ENCODE results near the gene SNX13.
"Not testable (repeated sequence)": the region's sequence is repeated elsewhere in the genome, so short reads cannot be mapped to it uniquely, and the experiment has no call there.

SNX13 gene

DNA sequence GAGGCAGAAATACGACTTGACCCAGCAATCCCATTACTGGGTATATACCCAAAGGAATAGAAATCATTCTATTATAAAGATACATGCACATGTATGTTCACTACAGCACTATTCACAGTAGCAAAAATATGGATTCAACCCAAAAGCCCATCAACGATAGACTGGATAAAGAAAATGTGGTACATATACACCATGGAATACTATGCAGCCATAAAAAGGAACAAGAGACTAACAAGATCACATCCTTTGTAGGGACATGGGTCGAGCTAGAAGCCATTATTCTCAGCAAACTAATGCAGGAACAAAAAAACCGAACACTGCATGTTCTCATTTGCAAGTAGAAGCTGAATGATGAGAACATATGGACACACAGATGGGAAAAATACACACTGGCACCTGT, 31.0 kb downstream of the SNX13 start:
- DNase-seq = not testable (repeated sequence)

DNA sequence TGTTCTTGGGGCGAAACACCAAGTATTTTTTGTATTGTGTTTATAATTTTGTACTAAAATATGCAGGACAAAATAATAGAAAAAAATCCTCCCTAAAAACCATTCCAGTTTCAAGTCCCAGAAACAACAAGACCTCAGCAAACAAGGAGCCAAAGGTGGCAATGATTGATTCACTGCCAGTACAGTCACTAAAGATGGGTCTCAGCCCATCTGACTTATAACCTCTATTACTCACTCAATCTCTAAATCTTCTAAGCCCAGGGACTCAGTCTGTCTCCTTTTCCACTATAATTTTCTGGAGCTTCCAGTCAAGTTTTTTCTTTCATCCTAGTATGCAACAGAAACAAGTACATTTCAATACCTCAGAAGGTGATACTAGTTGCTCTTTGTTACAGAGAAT, 33.3 kb downstream of the SNX13 start:
- no peak for DNase-seq

DNA sequence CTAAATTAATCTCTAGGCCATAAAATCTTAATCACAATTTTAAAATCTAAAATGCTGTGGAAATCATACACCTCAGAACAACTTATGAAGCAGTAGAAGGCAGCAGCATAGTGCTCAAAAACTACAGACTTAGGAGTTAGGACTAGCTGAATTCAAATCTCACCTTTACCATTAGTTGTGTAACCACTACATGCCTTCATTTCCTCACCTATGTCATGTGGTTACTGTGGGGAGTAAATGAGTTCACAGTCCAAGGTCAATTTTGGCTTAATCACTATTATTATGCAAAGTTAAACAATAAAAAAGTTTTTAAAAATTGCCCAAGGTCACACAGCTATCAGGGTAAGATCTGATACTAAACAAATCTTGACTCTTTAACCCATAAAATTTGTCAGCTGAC, 37.0 kb downstream of the SNX13 start:
- DNase-seq = no peak

DNA sequence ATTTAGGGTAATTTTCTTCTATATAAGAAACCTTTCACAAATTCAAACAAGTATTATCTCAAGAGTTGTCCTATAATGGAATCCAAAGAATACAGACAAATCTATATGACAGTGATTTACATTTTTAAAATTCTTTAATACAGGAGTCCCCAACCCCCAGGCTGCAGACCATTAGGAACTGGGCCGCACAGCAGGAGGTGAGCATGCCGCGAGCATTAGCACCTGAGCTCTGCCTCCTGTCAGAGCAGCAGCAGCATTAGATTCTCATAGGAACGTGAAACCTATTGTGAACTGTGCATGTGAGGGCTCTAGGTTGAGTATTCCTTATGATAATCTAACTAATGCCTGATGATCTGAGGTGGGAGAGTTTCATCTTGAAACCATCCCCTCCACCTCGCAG, 37.7 kb downstream of the SNX13 start:
- no peak for DNase-seq

DNA sequence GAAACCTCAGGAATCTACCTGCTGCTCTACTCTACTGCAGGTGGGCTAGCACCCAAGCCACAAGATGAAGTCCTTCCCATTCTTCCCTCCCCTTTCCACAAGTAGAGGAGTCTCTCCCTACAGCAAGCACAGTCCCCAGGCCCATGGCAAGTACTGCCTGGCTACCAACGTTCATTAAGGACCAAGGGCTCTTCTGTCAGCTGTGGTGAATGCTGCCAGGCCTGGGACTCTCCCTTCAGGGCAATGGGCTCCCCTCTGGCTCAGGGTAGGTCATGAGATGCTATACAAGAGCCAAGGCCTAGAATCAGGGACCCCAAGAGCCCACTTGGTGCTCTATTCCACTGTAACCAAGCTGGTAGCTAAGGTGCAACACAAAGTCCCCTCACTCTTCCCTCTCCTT, 39.8 kb downstream of the SNX13 start:
- no peak for DNase-seq

DNA sequence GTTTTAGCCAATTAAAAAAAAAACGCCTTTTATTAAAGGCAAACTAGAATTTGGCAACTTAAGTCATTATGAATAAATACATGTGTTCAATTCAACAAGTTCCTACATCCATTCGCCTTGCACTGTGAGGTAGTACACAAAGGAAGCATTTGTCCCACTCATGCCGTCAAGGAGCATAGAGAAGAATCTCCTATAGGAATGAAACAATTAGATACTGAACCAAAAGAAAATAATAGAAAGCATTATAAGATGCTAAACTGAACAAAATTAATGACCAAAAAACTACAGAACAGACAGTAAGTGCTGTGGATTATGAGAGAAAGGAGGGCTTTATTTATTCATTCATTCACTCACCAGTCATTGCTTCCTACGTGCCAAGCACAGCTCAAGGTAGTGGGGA, 42.2 kb downstream of the SNX13 start:
- no peak for DNase-seq

DNA sequence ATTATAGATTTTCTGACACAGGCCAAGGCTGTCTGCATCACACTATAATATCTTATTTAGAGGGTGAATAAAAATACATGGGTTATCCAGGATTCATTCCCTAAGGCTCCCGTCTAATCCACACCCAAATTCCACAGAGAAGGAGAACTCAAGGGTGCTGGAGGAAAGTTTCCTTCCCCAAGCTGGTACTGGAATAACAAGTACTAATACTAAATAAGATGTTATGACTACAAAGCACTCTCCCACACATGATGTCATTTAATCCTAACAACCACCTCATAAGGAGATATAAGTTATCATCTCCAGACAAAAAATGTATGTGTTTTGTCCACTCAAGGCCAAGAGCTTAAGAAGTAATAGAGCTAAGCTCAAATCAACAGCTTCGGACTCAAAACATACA, 53.0 kb downstream of the SNX13 start:
- no peak for DNase-seq

DNA sequence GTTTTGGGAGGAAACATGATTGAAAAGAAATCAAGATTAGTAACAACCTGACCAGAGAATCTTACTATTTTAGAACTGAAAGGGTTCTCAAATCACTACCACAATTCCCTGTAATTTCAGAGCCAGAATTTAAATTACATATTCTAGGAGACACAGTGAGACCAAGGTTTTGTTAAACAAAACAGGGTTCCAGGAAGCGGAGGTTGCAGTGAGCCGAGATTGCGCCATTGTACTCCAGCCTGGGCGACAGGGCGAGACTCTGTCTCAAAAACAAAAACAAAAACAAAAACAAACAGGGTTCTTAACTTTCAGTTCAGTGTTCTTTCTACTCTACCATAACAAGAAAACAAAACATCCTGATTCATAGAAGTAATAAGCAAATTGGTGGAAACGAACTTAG, 57.6 kb downstream of the SNX13 start:
- DNase-seq = no peak

DNA sequence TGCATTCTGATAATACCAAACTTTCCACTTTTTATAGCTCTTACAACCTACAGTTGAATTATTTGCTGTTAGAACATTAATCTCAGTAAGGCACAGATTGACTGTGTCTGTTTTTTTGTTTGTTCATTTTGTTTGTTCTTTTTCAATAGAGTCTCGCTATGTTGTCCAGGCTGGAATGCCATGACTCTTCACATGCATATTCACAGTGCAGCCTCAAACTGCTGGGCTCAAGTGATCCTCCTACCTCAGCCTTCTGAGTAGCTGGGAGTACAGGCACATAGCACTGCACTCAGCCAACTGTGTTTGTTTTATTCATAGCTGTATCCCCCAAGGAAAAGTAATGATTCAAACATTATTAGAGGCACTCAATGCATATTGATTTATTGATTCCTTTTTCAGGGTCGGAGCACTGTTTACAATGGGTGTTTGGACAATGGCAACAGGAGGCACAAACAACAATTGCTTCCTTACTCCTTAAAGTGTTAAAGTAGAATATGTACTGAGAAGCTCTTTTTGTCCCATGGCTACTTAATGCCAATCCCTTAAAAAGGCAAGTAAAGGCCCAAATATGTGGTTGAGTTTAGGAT, 61.1 kb downstream of the SNX13 start:
- DNase-seq = no peak

DNA sequence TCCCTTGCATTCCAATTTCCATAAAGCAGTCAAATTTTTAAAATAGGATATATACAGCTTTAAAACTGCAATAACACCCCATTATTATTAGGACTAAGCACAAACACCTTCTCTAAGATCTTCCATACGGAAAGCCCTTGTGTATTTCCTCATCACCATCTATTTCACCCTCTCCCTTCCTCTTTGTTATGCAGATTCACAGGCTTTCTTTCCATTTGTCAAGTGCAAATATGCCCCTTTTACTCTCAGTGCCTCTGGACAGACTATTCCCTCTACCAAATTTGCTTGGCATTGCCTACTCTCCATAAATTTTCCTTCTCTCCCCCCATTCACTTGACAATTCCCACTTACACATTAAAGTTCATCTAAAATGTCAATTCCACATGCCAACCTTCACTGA, 61.7 kb downstream of the SNX13 start:
- no peak for DNase-seq

DNA sequence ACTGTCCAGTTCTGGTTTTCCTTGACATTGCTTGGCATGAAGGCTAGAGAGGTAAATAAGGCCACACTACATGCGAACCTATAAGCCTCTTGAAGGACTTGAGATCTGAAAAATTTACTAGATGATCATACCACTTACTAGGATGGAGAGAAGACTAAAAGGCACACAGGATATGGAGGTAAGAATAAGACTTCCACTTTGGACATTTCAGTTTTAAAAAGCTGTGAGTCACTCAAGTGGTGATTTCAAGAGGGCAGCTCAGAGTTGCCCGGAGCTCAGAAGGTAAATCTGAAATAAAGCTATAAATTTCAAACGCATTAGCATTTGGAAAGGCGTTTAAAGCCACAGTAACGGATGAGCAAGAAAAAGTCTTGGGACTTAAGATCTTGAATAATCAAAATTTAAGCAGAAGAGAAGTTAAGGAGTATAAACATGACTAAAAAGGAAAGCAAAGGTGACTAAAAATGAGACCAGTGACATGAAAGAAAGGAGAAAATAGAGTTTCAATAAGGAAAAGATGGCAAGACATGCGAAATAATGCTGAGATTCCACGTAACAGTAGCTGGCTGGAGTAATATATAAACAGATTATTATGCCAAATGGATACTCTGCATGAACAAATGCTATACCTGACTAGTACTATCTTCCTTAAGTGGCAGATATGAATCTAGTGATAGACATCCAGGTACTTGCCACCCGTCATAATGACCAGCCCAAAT, 68.3 kb downstream of the SNX13 start:
- no peak for DNase-seq

DNA sequence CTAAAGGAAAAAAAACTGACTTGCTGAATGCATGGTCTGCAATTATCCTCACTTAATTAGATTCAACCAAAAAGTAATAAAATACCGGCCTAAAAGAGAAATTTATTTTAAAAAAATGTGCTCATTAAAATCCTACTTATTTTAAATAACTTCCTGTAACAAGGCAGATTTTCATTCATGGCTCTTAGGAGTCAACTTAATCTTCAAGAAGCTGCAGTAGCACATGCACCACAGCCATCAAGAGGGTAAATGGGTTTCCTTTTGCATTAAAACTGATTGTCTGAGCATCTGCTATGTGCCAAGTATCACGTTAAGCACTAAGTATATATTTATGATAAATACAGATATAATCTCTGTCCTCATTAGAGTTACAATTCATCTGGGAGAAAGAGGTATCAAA, 69.9 kb downstream of the SNX13 start:
- DNase-seq = no peak

DNA sequence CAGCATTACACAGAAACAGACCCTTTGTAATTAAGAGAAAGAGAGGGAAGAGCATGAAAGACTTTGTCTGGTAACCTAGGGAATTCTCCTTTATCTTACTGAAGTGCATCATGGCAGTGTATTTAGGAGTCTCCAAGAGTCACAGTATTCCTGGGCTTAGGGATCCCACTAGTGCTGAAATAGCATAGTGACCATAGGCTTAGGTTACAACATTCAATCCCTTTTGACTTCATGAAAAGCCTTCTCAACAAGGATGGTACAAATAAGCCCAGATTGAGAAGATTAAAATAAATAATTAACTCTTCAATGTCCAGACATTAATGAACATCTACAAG, 76.5 kb downstream of the SNX13 start:
- no peak for DNase-seq

DNA sequence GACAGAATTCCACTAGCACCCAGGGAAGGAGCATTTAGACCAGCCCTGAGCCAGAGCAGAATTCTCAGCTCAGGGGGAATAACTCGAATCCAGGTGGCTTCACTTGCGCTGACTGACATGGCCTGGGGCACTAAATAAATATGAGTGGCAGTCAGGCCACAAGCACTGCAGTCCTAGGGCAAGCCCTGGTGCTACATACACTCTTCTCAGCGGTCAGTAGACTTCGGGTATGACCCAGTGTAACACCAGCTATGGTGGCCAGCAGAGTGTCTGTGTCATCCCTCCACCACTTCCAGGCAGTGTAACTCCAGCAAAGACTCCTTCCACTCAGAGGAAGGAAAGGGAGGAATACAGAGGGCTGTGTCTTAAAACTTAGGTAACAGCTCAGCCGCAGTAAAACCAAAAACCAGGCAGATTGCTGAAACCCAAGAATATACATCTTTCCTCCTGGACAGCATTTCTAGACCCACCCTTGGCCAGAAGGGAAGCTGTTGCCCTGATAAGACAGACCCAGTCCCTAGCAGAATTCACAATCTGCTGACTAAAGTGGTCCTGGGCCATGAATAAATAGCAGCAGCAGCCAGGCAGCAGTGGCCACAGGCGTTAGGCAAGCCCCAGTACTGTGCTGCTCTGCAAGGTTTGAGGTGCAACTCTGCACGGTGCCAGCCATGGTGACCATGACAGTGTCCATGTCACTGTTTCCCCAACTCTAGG, 77.0 kb downstream of the SNX13 start:
- no peak for DNase-seq

DNA sequence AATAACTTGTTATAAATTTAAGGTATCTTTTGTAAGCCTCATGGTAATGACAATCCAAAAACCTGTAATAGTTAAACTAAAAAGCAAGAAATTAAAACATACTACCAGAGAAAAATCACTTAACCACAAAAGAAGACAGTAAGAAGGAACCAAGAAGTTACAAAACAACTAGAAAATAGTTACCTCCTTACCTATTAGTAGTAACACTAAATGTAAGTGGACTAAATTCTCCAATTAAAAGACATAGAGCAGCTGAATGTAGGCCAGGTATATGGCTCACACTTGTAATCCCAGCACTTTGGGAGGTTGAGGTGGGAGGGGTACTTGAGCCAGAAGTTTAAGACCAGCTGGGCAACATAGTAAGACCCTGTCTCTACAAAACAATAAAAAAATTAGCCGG, 84.0 kb downstream of the SNX13 start:
- no peak for DNase-seq

DNA sequence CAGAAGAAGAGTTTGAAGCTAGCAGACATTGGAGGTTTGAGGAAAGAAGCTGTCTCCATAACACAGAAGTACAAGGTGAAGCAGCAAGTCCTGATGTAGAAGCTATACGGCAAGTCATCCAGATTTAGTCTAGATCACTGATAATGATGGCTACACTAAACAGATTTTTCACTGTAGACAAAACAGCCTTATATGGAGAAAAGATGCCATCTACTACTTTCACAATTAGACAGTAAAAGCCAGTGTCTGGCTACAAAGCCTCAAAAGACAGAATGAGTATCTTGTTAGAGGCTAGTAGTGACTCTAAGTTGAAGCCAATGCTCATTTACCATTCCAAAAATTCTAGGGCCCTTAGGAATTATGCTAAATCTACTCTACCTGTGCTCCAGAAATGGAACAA, 85.1 kb downstream of the SNX13 start:
- no peak for DNase-seq

DNA sequence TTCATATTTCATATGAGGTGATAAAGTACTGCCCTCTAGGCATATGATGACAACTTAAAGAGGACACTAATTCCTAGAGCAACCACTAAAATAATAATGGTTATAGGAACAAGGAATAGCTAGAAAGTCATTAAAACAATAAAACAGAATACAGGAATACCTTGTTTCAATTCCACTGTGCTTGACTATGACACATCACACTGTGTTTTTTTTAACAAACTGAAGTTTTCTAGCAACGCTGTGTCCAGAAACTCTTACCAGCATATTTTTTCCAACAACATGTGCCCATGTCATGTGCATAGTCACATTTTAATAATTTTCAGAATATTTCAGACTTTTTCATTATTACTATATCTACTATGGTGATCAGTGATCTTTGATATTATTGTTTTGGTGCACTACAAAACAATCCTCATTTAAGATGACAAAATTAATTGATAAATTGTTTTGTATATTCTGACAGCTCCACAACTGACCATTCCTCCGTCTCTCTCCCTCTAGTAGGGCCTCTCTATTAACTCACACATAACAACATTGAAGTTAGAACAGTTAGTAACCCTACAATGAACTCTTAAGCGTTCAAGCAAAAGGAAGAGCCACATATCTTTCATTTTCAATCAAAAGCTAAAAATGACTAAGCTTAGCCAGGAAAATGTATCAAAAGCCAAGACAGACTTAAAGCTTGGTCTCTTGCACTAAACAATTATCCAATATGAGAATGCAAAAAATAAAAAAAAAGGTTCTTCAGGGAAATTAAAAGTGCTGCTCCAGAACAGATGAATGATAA, 85.8 kb downstream of the SNX13 start:
- DNase-seq = no peak

DNA sequence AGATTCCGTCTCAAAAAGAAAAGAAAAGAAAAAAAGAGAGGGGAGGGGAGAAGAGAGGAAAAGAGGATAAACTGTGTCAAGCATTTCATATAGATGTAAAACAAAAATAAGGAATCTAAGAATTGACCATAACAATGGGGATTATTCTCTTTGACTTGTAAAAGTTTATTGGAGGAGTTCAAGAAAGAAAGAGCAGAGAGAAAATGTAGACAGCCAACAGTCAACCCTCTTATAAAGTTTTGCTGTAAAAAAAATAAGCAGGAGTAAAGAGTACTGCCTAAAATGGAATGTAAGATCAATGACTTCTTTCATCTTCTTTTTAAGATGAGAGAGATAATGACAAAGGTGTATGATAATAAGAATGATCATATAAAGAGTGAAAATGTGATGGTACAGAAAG, 87.9 kb downstream of the SNX13 start:
- no peak for DNase-seq

DNA sequence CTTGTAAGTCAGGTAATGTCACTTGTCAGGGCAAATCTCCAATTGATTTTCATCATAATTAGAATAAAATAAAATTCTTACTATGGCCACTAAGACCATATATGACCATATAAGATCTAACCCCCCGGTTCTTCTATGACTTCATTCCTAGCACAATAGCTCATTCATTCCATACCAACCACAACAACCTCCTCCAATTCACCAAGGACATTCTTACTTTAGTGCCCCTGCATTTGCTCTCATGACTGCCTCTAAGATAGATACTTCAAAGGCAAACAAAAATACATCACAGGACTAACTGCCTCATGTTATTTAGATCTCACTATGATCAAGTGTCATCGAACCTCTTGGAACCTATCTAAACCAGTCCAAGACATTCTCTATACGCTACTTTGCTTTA, 90.8 kb downstream of the SNX13 start:
- DNase-seq = no peak

DNA sequence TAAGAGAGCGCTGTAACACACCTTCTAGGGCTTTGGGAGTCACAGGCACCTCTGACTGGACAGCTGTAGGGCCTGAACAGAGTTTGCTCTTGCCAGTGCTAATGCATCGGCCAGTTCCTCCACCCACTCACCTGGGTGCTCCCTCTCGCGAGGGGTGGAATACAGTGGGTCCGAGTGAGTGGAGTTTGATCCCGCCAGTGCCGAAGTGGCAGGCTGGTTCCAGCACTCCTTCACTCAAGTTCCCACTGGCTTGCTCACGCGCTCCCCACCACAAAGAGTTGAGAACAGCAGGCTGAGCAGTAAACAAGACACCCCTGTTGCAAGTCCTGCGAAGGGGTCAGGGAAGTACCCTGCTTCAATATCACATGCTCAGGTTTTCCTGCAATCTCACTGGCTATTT, 91.8 kb downstream of the SNX13 start:
- no peak for DNase-seq

DNA sequence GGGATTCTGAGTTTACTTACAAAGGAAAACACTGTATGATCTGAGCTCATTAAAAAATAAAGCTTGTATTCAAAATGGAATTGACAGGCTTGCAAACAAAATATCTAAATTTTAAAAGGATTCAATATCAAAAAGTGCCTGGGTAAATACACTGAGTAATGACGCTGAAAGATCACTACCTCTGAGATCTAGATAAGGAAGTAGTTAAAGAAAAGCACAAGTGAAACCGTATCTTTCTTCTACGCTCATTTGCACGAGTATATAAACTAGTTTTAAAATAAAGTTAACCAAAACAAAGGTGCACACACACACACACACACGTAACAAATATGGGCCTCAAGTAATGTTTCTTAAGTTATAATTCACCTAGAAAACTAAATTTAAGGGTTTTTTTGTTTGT, 93.4 kb downstream of the SNX13 start:
- no peak for DNase-seq

DNA sequence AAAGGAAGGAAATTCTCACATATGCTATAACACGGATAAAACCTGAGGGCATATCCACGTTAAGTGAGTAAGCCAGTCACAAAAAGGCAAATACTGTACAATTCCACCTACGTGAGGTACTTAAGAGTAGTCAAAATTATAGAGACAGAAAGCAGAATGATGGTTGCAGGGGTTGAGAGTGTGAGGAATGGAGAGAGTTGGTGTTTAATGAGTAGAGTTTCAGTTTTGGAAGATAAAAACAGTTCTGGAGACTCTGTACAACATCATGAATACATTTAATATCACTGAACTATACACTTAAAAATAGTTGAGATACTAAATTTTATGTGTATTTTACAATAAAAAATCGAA, 95.1 kb downstream of the SNX13 start:
- DNase-seq = no peak

DNA sequence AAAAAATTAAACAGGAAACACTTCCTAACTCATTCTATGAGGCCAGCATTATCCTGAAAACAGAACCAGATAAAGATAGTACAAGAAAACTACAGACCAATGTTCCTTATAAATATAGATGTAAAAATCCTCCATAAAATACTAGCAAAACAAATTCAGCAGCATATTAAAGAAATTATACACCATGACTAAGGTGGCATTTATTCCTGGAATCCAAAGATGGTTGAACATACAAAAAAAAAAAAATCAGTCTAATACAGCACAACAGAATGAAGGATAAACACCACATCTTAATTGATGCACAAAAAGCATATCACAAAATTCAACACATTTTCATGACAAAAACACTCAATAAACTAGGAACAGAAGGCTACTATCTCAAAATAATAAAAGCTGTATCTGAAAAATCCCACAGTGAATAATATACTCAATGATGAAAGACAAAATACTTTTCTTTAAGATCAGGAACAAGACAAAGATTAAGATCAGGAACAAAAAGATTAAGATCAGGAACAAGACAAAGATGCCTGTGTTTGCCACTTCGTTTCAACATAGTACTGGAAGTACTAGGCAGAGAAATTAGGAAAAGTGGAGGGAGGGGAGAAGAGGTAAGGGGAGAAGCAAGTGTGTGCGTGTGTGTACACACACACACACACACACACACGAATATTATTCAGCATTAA, 95.6 kb downstream of the SNX13 start:
- DNase-seq = no peak
